Neuronal stem cell (in vitro differentiated cells): ENCODE data around the gene GPR15LG.
A peak's percentile ranks its signal among the peaks of the same experiment; 100 is the strongest.

Source experiments
- DNase-seq: peaks from one replicate; pipeline ENCODE4 v3.0.0-alpha.2; 2013; ENCODE audit warnings: low spot score
- H2AFZ ChIP-seq: one replicate; pipeline ENCODE4 v1.6.1; 2013; ENCODE audit warnings: mild to moderate bottlenecking, low read length, inconsistent platforms
- H2AK5ac ChIP-seq: 2 replicates; pipeline ENCODE4 v1.6.1; 2013; ENCODE audit warnings: low read depth, mild to moderate bottlenecking, inconsistent platforms, low read length, moderate library complexity, mixed read lengths
- H2BK120ac ChIP-seq: 2 replicates; pipeline ENCODE4 v1.6.1; 2013; ENCODE audit warnings: low read depth, mild to moderate bottlenecking, inconsistent platforms, low read length, moderate library complexity, mixed read lengths
- H2BK12ac ChIP-seq: one replicate; pipeline ENCODE4 v1.6.1; 2013; ENCODE audit warnings: low read length, inconsistent platforms
- H2BK15ac ChIP-seq: 2 replicates; pipeline ENCODE4 v1.6.1; 2013; ENCODE audit warnings: mild to moderate bottlenecking, low read length, inconsistent platforms, mixed read lengths
- H2BK5ac ChIP-seq: one replicate; pipeline ENCODE4 v1.6.1; 2013; ENCODE audit warnings: inconsistent platforms, mild to moderate bottlenecking, low read length, moderate library complexity
- H3K14ac ChIP-seq: one replicate; pipeline ENCODE4 v1.6.1; 2013; ENCODE audit warnings: low read length, inconsistent platforms
- H3K18ac ChIP-seq: 2 replicates; pipeline ENCODE4 v1.6.1; 2013; ENCODE audit warnings: low read length, inconsistent platforms
- H3K23ac ChIP-seq: 2 replicates; pipeline ENCODE4 v1.6.1; 2013; ENCODE audit warnings: low read depth, mild to moderate bottlenecking, mixed read lengths, low read length, inconsistent platforms; ENCODE audit not compliant: poor library complexity
- H3K27ac ChIP-seq: replicated peaks from 3 replicates; pipeline ENCODE4 v1.5.1; 2013; ENCODE audit warnings: low read length, inconsistent platforms
- H3K27me3 ChIP-seq, 3 experiments: 2 replicates each; pipeline ENCODE4 v1.6.1; 2013; ENCODE audit warnings: low read length in 3 of 3, mild to moderate bottlenecking in 2 of 3, inconsistent platforms in 1 of 3, low read depth in 1 of 3, mixed read lengths in 1 of 3, moderate library complexity in 1 of 3; ENCODE audit not compliant: control insufficient read depth in 3 of 3, insufficient read depth in 3 of 3
- H3K36me3 ChIP-seq, 2 donors: replicated peaks in 1 of 2; 2 replicates each; pipeline ENCODE4 v1.6.1; 2013; ENCODE audit warnings: low read length in 2 of 2; ENCODE audit not compliant: control insufficient read depth in 2 of 2, insufficient read depth in 2 of 2
- H3K4ac ChIP-seq: 2 replicates; pipeline ENCODE4 v1.6.1; 2013; ENCODE audit warnings: inconsistent platforms, mild to moderate bottlenecking, low read length, moderate library complexity
- H3K4me1 ChIP-seq, 2 donors: 1 replicate in 1 of 2; 2 replicates in 1 of 2; pipeline ENCODE4 v1.6.1; 2013; ENCODE audit warnings: low read length in 2 of 2, low read depth in 1 of 2; ENCODE audit not compliant: control insufficient read depth in 2 of 2, insufficient read depth in 1 of 2
- H3K4me2 ChIP-seq: one replicate; pipeline ENCODE4 v1.6.1; 2013; ENCODE audit warnings: mild to moderate bottlenecking, low read length, inconsistent platforms; ENCODE audit not compliant: insufficient read depth, poor library complexity, severe bottlenecking
- H3K4me3 ChIP-seq, 2 donors: 2 replicates each; pipeline ENCODE4 v1.5.1; 2013; ENCODE audit warnings: low read length in 2 of 2, mild to moderate bottlenecking in 2 of 2, inconsistent platforms in 1 of 2, moderate library complexity in 1 of 2
- H3K79me1 ChIP-seq: one replicate; pipeline ENCODE4 v1.6.1; 2013; ENCODE audit warnings: low read depth, mild to moderate bottlenecking, inconsistent platforms, low read length, moderate library complexity
- H3K9ac ChIP-seq: one replicate; pipeline ENCODE4 v1.6.1; 2013; ENCODE audit warnings: mild to moderate bottlenecking, low read depth, low read length, inconsistent platforms; ENCODE audit not compliant: poor library complexity
- H3K9me3 ChIP-seq, 2 donors: replicated peaks in 1 of 2; 2 replicates each; pipeline versions ENCODE3 to v1.6.1; 2013; ENCODE audit warnings: low read length in 2 of 2, mild to moderate bottlenecking in 2 of 2, inconsistent platforms in 1 of 2, low read depth in 1 of 2, mixed read lengths in 1 of 2, moderate library complexity in 1 of 2; ENCODE audit not compliant: control insufficient read depth in 2 of 2, insufficient read depth in 1 of 2
- H4K8ac ChIP-seq: one replicate; pipeline ENCODE4 v1.6.1; 2013; ENCODE audit warnings: low read depth, mild to moderate bottlenecking, inconsistent platforms, low read length, moderate library complexity
- H4K91ac ChIP-seq: one replicate; pipeline ENCODE4 v1.6.1; 2013; ENCODE audit warnings: low read length, low read depth, mild to moderate bottlenecking, inconsistent platforms; ENCODE audit not compliant: poor library complexity
- WGBS, 2 donors: extraction: QIAGEN DNeasy Blood & Tissue Kit; methylation state at CpG; one replicate each; pipeline ENCODE4 v1.1.7; 2013; ENCODE audit warnings: missing lambda C conversion rate in 2 of 2, mixed read lengths in 1 of 2; ENCODE audit not compliant: insufficient read length in 2 of 2, insufficient replicate concordance in 1 of 2; ENCODE audit errors: extremely low coverage in 2 of 2; 5-methylcytosine and 5-hydroxymethylcytosine counted together

The GPR15LG gene

DNA sequence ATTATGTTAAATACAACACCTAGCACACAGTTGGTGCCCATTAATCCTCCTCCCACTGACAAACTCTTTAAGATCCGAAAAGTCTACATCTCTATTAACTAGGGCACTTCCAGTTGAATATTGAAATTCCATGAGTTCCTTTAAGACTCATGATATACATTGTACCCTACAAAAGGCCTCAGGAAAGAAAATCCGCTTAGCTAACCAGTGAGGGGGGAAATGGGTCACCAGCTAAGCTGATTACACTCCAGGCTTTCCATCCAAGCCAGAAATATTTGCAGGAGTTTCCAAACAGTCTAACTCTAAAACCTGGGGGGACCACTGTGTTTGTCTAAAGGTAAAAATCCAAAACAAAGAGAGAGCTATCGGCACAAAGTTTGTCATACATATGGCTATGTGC lies 53.0 kb downstream of the GPR15LG start:
- H3K9me3 ChIP-seq = no peaks in the 10 kb centered on the region
- H2BK12ac ChIP-seq = no peak overlapping the region
- no peak overlapping the region for H2BK15ac ChIP-seq
- H2BK5ac ChIP-seq = no peak overlapping the region
- H3K4ac ChIP-seq = no peak overlapping the region
- H3K23ac ChIP-seq = no peak overlapping the region
- H3K4me3 ChIP-seq = no peak overlapping the region
- H3K27me3 ChIP-seq = no peaks in the 10 kb centered on the region
- WGBS, 2 donors = no CpG with 5 or more reads among the region's 3 CpGs
- no peak overlapping the region for H4K8ac ChIP-seq
- DNase-seq = no peak
- H3K27ac ChIP-seq = no peak overlapping the region
- no peak overlapping the region for H3K4me2 ChIP-seq
- H3K4me1 ChIP-seq = no peaks in the 10 kb centered on the region
- no peak overlapping the region for H3K14ac ChIP-seq
- no peak overlapping the region for H3K18ac ChIP-seq
- no peak overlapping the region for H2BK120ac ChIP-seq
- H3K36me3 ChIP-seq = no peaks in the 10 kb centered on the region
- H4K91ac ChIP-seq = no peak overlapping the region
- H3K9ac ChIP-seq = no peak overlapping the region
- no peaks in the 10 kb centered on the region for H3K79me1 ChIP-seq
- H2AFZ ChIP-seq = no peak overlapping the region
- H2AK5ac ChIP-seq = no peak overlapping the region

DNA sequence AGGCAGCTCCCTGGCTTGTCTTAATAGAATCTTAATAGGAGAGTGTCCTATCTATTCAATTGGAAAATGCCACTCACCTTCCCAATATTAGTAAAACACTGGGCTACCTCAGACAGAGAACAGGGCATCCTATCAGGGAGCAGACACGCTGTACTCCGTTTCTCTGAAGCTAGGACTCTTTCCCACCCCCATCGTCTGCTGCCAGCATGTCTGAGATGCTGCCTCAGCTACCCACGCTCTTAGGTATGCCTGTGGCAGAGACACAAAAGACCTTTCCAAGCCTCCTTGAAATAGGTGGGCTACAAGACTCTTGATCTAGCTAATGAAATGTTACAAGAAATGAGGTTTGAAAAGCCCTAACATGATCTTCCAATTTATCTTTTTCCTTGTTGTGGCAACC lies 54.2 kb downstream of the GPR15LG start:
- no peak overlapping the region for H3K9ac ChIP-seq
- H3K27me3 ChIP-seq = peaks cover 0 to under 1% (median 0%) of the 10 kb centered on the region in 3 experiments
- no peaks in the 10 kb centered on the region for H3K4me1 ChIP-seq
- H2AFZ ChIP-seq = no peak overlapping the region
- H3K23ac ChIP-seq = no peak overlapping the region
- H2BK120ac ChIP-seq = no peak overlapping the region
- no peak overlapping the region for H3K18ac ChIP-seq
- H3K27ac ChIP-seq = no peak overlapping the region
- H3K14ac ChIP-seq = no peak overlapping the region
- no peak for DNase-seq
- no peak overlapping the region for H2BK15ac ChIP-seq
- no peak overlapping the region for H2AK5ac ChIP-seq
- H3K9me3 ChIP-seq = no peaks in the 10 kb centered on the region
- no peak overlapping the region for H3K4me2 ChIP-seq
- no peaks in the 10 kb centered on the region for H3K79me1 ChIP-seq
- WGBS, 2 donors = no CpG with 5 or more reads among the region's 4 CpGs
- H3K4ac ChIP-seq = no peak overlapping the region
- H3K36me3 ChIP-seq = no peaks in the 10 kb centered on the region
- H4K8ac ChIP-seq = no peak overlapping the region
- no peak overlapping the region for H2BK12ac ChIP-seq
- no peak overlapping the region for H3K4me3 ChIP-seq
- no peak overlapping the region for H4K91ac ChIP-seq
- no peak overlapping the region for H2BK5ac ChIP-seq

DNA sequence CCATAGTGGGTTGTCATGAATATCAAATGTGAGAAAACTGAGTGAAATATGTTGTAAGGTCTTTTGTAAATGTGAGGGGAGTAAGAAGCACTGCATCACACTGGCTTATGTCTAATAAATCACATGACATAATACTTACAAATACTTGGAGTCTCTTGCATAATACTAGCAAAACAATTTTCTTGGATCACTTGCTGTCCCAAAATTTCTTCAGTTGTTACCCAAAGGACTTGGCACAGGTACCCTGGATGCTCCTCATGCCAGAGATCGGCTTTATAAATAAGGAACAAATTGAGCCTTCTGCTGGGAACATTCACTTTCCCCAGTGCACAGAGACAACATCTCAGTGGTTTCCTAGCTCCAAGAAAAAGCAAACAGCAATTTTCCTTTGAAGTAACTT lies 56.8 kb downstream of the GPR15LG start:
- Histone ChIP-seq H3K18ac (no peak overlapping the region), H2BK12ac (no peak overlapping the region), H3K36me3 (no peaks in the 10 kb centered on the region), H2BK120ac (no peak overlapping the region), H2AK5ac (no peak overlapping the region), H3K9ac (no peak overlapping the region), H3K27ac (no peak overlapping the region), H4K91ac (no peak overlapping the region), H3K4me3 (no peak overlapping the region), H3K4me2 (no peak overlapping the region), H3K9me3 (no peaks in the 10 kb centered on the region), H2BK5ac (no peak overlapping the region), H2BK15ac (no peak overlapping the region), H3K27me3 (peaks cover 0 to 2% (median 0%) of the 10 kb centered on the region in 3 experiments), H3K4me1 (no peaks in the 10 kb centered on the region), H3K79me1 (no peaks in the 10 kb centered on the region), H3K14ac (no peak overlapping the region), H3K4ac (no peak overlapping the region), H2AFZ (no peak overlapping the region), H4K8ac (no peak overlapping the region), H3K23ac (no peak overlapping the region)
- no CpG with 5 or more reads among the region's 1 CpG for WGBS, 2 donors
- no peak for DNase-seq

DNA sequence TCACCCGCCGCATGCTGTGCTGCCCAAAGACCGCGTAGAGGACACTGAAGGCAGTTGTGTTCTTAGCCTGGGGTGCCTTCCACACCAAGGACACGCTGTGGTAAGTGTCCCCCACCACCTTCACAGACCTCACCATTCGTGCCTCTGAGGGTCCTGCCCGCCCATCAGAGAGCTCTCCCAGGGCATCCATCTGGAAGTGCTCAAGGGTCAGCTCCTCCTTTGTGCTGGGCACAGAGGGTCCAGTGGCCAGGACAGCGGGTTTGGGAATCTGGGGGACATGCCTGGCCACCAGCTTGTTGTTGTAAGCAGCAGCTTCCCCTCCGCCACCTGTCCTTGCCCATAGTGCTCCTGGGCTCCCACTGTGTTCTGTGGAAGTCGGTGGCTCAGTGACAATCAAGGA lies 58.8 kb downstream of the GPR15LG start:
- no peak overlapping the region for H2BK120ac ChIP-seq
- H3K4me3 ChIP-seq = no peak overlapping the region
- no peak overlapping the region for H2BK15ac ChIP-seq
- H3K18ac ChIP-seq = peak overlapping the region; percentile 1
- H3K9me3 ChIP-seq = no peaks in the 10 kb centered on the region
- H3K27me3 ChIP-seq = peaks cover 0 to 7% (median 5%) of the 10 kb centered on the region in 3 experiments
- H2AK5ac ChIP-seq = no peak overlapping the region
- peak overlapping the region; percentile 1 for H3K23ac ChIP-seq
- no peak overlapping the region for H3K4ac ChIP-seq
- no peak overlapping the region for H3K27ac ChIP-seq
- peak overlapping the region; percentile 53 for H2BK12ac ChIP-seq
- H4K91ac ChIP-seq = no peak overlapping the region
- H3K4me2 ChIP-seq = no peak overlapping the region
- H2AFZ ChIP-seq = no peak overlapping the region
- peaks cover 0 to 2% of the 10 kb centered on the region in 2 donors for H3K4me1 ChIP-seq
- H4K8ac ChIP-seq = no peak overlapping the region
- no peak for DNase-seq
- H3K36me3 ChIP-seq = no peaks in the 10 kb centered on the region
- H3K9ac ChIP-seq = peak overlapping the region; percentile 30
- no peaks in the 10 kb centered on the region for H3K79me1 ChIP-seq
- no peak overlapping the region for H3K14ac ChIP-seq
- no CpG with 5 or more reads among the region's 10 CpGs for WGBS, 2 donors
- no peak overlapping the region for H2BK5ac ChIP-seq
